CD4-positive, alpha-beta T cell treated with Interleukin-10 for 1 hour (primary cell): ENCODE results near the gene TTLL10.

Experiments used
- DNase-seq: peaks from one replicate; pipeline ENCODE4 v3.0.0-alpha.2; 2020

The TTLL10 gene

GRCh38 chr1:1226566-1227362, 53.1 kb downstream of the TTLL10 start:
- DNase-seq = no peak

DNA sequence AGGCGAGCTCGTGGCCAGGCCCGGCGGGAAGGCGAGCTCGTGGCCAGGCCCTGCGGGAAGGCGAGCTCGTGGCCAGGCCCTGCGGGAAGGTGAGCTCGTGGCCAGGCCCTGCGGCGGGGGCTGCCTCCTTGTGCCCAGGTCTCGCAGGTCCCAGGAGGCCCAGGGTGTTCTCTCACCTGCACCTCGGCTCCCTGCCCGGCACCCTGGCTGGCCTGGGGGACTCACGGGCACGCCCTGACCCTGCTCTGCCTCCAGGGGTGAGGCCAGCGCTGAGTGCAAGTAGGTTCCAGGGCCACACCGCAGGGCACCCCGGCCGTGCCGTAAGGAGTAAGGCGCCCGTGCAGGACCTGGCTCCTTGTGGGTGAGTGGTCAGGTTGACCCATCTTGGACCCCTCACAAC, 53.7 kb downstream of the TTLL10 start:
- DNase-seq = no peak

DNA sequence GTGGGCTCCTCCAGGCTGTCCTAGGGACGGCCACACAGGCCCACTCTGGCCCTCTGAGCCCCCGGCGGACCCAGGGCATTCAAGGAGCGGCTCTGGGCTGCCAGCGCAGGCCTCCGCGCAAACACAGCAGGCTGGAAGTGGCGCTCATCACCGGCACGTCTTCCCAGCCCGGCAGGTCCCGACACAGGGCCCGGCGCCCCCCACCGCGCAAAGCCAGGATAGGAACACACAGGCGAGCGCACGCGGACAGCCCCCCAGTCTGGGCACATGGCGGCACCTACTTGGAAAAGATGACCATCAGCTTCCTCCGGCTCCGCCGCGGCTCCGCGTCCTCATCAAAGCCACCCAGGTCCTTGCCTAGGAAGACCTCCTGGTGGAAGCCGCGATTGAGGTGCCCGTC, 54.5 kb downstream of the TTLL10 start:
- DNase-seq = no peak

GRCh38 chr1:1228596-1229321, 55.1 kb downstream of the TTLL10 start:
- DNase-seq = no peak

- DNase-seq = no peak
Observed at GRCh38 chr1:1229770-1230169, 56.1 kb downstream of the TTLL10 start.

DNA sequence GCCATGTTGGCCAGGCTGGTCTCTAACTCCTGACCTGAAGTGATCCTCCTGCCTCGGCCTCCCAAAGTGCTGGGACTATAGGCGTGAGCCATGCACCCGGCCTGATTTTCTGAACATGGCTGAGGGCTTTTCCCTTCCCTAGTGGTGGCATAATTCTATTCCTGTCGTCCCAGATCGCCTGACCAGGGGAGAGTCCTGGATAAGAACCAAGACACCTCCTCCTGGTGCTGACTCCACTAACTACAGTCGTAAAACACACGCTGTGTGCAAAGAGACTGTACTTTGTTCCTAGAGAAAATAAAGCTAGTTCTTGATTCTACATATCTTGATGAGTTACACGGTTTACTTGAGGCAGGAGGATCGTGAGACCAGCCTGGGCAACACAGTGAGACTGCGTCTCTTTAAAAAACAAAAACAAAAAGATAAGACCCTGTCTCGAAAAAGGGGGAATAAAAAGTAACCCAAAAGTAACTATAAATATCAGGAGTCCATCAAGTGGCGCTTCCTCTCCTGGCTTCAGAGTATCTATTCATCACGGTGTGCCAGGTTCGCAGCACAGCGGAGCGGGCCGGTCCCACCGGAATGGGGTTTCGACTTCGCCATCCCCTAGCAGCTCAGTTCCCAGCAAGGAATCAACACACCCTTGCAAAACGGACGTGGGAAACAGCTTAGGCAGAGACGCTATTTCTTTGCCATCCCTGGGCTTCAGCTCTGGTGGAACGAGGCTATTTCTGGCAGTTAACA, 57.1 kb downstream of the TTLL10 start:
- no peak for DNase-seq

DNA sequence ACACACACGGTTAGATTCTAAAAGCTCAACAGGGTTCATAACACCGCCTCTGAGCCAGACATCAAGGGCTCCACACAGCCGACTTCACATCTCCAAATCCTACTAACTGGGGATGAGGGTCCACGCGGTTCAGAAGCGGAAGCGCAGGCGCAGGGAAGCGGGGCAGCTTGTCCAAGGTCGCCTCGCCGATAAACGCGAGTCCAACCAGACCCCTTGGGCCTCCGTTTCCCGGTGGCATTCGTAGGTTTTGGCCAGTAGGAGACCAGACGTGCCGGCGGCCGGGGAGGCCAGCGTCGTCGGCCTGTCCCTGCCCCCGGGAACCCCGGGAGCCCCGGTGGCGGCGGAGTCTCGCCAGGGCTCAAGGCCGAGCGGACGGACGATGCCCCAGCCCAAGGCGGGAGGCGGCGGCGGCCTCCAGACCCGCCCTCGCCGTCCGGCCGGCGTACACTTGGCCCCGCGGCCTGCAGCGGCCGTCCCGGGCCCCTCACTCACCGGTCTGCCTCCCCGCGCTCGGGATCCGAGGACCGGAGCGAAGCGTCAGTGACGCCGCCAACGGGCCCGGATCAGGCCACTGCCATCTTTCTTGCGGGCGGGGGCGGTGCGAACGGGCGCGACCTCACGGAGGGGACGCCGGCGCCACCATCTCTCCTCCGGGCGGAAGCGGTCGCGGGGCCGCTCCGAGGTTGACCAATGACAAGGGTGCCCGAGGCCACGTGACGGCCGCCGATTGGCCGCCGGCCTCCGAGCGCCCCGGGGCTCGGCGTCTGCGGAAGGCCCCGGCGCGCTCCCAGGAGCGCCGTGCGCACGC, 57.9 kb downstream of the TTLL10 start, which contains the start of gene SDF4:
TSS of gene SDF4 (minus strand) at position 602 of the 808 bp plus-strand sequence. CDS start 3,229 bp downstream, outside the sequence.
- DNase-seq = peak; percentile 97

- DNase-seq = no peak
Observed at GRCh38 chr1:1232208-1232795, 58.6 kb downstream of the TTLL10 start, which contains the start of gene B3GALT6. B3GALT6 (plus strand) TSS chr1:1232237; CDS start chr1:1232279, 42 bp downstream.

DNA sequence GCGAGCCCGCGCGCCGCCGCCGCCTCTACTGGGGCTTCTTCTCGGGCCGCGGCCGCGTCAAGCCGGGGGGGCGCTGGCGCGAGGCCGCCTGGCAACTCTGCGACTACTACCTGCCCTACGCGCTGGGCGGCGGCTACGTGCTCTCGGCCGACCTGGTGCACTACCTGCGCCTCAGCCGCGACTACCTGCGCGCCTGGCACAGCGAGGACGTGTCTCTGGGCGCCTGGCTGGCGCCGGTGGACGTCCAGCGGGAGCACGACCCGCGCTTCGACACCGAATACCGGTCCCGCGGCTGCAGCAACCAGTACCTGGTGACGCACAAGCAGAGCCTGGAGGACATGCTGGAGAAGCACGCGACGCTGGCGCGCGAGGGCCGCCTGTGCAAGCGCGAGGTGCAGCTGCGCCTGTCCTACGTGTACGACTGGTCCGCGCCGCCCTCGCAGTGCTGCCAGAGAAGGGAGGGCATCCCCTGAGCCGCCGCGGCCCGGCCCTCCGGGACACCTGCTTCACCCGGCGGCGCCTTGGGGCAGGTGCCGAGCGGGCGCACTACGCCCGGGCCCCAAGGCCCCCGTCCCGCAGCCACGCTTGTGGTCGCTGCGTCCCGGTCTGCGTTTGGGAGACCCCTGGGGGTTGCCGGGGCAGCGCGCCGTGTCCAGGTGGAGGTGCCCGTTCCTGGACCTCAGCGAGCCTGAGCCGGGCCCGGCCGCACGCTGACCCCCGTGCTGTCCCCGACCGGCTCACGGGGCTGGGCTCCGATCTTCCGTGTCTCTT, 59.3 kb downstream of the TTLL10 start:
- no peak for DNase-seq

- DNase-seq = no peak
Observed at GRCh38 chr1:1233567-1233892, 59.9 kb downstream of the TTLL10 start.

- DNase-seq = no peak
Observed at GRCh38 chr1:1234180-1234808, 60.6 kb downstream of the TTLL10 start.

DNA sequence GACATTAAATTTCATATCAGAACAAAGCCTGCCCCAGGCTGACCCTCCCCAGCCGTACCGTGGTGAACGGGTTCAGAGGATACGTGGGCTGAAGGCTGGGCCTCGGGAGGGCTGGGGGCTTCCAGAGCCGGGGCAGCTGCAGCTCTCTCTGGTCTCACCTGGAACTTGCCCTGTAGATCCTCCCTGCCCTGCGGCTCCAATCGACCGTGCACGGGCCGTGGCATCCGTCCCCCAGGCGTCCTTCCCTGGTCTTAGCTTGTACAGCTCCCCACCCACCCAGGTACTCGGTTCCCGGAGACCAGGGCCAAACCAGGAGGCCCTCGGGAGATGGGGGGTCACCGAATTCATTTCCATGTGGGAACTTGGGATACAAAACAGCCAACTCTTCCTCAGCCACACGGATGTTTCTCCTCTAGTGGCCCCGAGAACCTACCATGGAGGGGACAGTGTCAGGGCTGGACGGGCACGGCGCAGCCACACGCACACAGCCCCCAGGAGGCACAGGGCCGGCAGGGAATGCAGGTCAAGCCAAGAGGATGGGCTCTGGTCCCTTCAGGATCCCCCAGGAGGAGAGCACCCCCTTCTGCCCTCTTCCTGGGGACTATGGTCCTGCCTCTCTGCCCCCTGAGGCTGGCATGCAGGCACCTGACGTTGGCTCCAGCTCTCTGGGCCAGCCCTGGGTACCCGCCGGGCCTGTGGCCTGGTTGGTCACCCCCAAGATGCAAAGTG, 61.5 kb downstream of the TTLL10 start:
- no peak for DNase-seq

DNA sequence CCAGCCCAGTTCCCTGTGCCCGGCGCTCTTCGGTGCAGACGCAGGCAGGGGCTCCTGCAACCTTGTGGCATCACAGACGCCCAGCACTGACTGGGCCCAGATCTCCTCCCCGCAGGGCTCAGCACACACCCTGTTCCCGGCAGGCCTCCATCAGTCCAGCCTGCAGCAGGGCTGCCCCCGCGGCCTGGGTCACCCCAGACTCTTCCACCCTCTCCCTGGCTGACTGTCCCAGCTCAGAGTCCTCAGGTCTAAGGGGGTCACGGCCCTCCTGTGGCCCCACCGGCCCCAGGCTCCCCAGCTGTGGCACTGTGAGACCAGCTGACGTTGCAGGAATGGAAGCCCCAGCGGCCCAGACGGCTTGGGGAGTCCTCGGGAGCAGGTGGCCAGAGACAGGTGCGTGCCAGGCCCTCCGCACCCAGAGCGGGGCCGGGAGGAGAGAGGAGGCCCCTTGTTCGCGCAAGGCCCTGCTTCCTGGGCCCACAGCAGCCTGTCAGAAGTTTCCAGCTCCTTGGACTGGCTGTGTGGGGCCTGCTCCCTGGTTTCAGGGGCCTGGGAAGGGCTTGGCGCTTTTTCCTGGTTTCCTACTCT, 62.6 kb downstream of the TTLL10 start:
- DNase-seq = no peak

DNA sequence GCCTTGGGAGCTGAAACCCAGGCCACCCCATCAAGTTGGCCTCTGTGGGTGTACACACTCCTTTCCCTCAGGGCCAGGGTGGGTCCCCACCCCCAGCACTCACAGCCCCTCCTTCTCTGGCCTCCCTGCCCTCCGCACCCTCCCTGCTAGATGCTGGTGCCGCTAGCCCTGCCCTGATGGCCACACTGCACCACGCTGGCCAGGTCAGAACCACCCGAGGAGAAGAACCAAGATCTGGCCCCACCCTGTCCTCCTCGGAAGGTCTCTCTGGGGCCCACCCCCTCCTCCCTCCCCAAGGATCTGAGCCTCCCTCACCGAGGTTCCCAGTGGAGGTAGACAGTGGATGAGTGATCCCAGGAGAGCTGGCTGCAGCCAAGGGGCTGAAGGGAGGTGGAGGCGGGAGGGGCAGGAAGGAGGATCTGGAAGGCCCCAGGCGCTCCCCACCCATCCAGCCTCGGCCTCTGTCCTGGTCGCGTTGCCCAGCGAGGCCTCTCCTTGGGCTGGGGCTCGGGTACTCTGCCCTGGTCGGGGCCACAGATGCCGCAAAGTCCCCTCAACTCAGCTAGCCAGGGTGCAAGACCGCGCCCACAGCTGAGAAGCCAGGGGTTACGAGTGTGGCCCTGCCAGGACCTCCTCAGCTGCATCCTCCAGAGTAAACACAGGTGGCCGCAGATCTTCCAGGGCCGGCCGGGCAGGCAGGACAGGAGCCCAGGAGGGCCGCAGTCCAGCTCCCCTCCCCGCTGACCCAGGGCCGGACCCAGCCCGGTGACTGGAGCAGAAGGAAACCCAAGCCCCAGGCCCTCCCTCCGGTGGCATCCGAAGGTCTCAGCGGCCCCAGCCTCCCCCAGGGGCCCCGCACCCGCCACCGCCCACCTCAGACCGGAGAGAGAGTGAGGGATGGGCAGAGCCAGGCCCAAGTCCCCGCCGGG, 63.5 kb downstream of the TTLL10 start:
- no peak for DNase-seq

DNA sequence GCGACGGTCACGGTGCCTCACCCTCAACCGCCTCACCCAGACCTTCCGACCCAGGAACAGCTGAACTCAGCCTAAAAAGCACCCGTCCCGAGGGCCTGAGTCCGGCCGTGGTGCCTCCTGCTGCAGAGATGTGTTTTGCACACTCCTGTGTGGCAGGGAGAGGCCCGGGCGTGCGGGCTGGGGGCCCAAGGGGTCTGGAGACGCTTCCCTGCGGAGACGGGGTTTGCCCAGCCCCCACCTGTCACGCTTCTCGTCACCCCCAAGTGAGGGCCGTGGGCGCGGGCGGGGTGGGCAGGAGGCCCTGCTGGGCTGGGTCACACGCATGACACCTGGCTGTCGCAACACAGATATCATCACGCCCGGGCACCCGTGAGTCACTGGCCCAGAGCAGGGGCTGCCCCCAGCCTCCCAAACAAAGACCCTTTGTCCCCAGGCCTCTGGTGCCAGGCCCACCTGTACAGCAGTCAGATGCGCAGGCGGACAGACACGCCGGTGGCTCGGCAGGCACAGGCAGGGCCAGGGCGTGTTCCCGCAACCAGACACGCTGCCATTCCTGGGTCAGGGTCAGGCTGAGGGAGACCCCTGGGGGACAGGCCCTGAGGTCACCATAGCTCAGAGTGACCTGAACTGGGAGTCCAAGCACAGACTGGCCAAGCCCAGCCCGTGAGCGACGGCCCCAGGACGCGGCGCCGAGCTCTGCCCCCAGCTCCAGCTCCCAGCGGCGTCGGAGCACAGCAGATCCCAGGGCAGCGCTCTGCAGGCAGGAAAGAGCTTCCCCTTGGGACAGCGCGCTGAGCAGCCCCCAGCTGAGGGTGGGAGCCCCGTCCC, 64.4 kb downstream of the TTLL10 start:
- DNase-seq = no peak

DNA sequence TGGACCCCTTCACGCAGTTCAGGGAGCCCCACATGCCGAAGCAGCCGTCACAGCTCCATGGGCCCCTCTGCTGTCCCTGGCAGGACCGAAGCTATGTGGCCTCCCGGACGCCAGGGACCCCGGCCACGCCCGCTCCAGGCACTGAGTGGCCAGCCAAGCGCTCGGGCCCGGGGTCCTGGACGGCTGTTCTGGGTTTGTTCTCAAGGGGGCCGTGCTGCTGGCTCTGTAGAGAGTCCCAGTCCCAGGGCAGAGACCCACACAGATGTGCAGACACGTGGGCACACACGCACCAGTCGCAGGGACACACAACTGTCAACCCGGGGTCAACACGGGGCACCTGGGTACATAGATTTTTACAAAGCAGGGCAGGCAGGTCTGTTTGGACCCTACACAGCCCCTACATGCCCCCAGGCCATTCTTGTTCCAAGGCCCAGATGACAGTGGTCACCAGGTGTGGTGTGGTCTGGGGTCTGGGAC, 65.1 kb downstream of the TTLL10 start:
- DNase-seq = no peak

GRCh38 chr1:1239227-1239613, 65.5 kb downstream of the TTLL10 start:
- DNase-seq = no peak
